Trophoblast cell (in vitro differentiated cells and primary cell): ENCODE data around the gene SERPINI2.

Experiments used
- DNase-seq, 2 donors: peaks; one replicate each; pipeline ENCODE4 v3.0.0-alpha.2; 2016
- H2AFZ ChIP-seq: 2 replicates; pipeline ENCODE4 v1.6.1; 2013; ENCODE audit warnings: low read length, moderate library complexity, mild to moderate bottlenecking; ENCODE audit not compliant: insufficient read depth, poor library complexity
- H2AK5ac ChIP-seq: 2 replicates; pipeline ENCODE4 v1.6.1; 2013; ENCODE audit warnings: mild to moderate bottlenecking, low read length
- H2BK120ac ChIP-seq: 2 replicates; pipeline ENCODE4 v1.6.1; 2013; ENCODE audit warnings: low read length, mild to moderate bottlenecking, moderate library complexity; ENCODE audit not compliant: insufficient read depth, poor library complexity
- H2BK12ac ChIP-seq: 2 replicates; pipeline ENCODE4 v1.6.1; 2013; ENCODE audit warnings: mild to moderate bottlenecking, low read length, moderate library complexity
- H2BK5ac ChIP-seq: 2 replicates; pipeline ENCODE4 v1.6.1; 2013; ENCODE audit warnings: low read length, low read depth, moderate library complexity, mild to moderate bottlenecking; ENCODE audit not compliant: poor library complexity
- H3K14ac ChIP-seq: 2 replicates; pipeline ENCODE4 v1.6.1; 2013; ENCODE audit warnings: mild to moderate bottlenecking, low read length
- H3K18ac ChIP-seq: 2 replicates; pipeline ENCODE4 v1.6.1; 2013; ENCODE audit warnings: mild to moderate bottlenecking, low read length
- H3K23ac ChIP-seq: 2 replicates; pipeline ENCODE4 v1.6.1; 2013; ENCODE audit warnings: low read length
- H3K27ac ChIP-seq: 2 replicates; pipeline ENCODE4 v1.5.1; 2013; ENCODE audit warnings: low read depth, mild to moderate bottlenecking, inconsistent platforms, low read length, moderate library complexity
- H3K27me3 ChIP-seq: 2 replicates; pipeline ENCODE4 v1.6.1; 2013; ENCODE audit warnings: inconsistent platforms, mild to moderate bottlenecking, low read length, moderate library complexity; ENCODE audit not compliant: insufficient read depth
- H3K36me3 ChIP-seq, 2 experiments: 1 replicate in 1 of 2; 2 replicates in 1 of 2; pipeline ENCODE4 v1.6.1; 2013; ENCODE audit warnings: low read length in 2 of 2, mild to moderate bottlenecking in 2 of 2, moderate library complexity in 1 of 2; ENCODE audit not compliant: insufficient read depth in 2 of 2, control insufficient read depth in 1 of 2
- H3K4ac ChIP-seq: 2 replicates; pipeline ENCODE4 v1.6.1; 2013; ENCODE audit warnings: low read depth, mild to moderate bottlenecking, low read length, moderate library complexity
- H3K4me1 ChIP-seq, 2 experiments: 1 replicate in 1 of 2; 2 replicates in 1 of 2; pipeline ENCODE4 v1.6.1; 2013; ENCODE audit warnings: low read length in 2 of 2, mild to moderate bottlenecking in 2 of 2, moderate library complexity in 1 of 2; ENCODE audit not compliant: insufficient read depth in 2 of 2, control insufficient read depth in 1 of 2
- H3K4me2 ChIP-seq: 2 replicates; pipeline ENCODE4 v1.6.1; 2013; ENCODE audit warnings: inconsistent platforms, mild to moderate bottlenecking, low read length, moderate library complexity
- H3K4me3 ChIP-seq: 2 replicates; pipeline ENCODE4 v1.5.1; 2013; ENCODE audit warnings: mild to moderate bottlenecking, low read depth, low read length, inconsistent platforms
- H3K79me1 ChIP-seq: one replicate; pipeline ENCODE4 v1.6.1; 2013; ENCODE audit warnings: low read length
- H3K79me2 ChIP-seq: 2 replicates; pipeline ENCODE4 v1.6.1; 2013; ENCODE audit warnings: low read length, mild to moderate bottlenecking; ENCODE audit not compliant: control insufficient read depth, insufficient read depth, poor library complexity
- H3K9ac ChIP-seq: 2 replicates; pipeline ENCODE4 v1.6.1; 2013; ENCODE audit warnings: mild to moderate bottlenecking, low read length
- H3K9me3 ChIP-seq: 2 replicates; pipeline ENCODE4 v1.6.1; 2013; ENCODE audit warnings: low read depth, mild to moderate bottlenecking, control low read depth, inconsistent platforms, low read length; ENCODE audit not compliant: insufficient read depth
- H4K12ac ChIP-seq: 2 replicates; pipeline ENCODE4 v1.6.1; 2013; ENCODE audit warnings: low read depth, mild to moderate bottlenecking, low read length, moderate library complexity
- H4K8ac ChIP-seq: 2 replicates; pipeline ENCODE4 v1.6.1; 2013; ENCODE audit warnings: low read depth, mild to moderate bottlenecking, low read length, moderate library complexity
- H4K91ac ChIP-seq: one replicate; pipeline ENCODE4 v1.6.1; 2013; ENCODE audit warnings: low read depth, mild to moderate bottlenecking, low read length, moderate library complexity
- WGBS: extraction: QIAGEN DNeasy Blood & Tissue Kit; methylation state at CpG from one replicate; pipeline ENCODE4 v1.1.7; 2013; ENCODE audit warnings: missing lambda C conversion rate; ENCODE audit not compliant: insufficient read length, insufficient coverage; ENCODE audit errors: extremely low coverage; 5-methylcytosine and 5-hydroxymethylcytosine counted together

The SERPINI2 gene

GRCh38 chr3:167491621-167492020 lies 17.8 kb upstream of the SERPINI2 start:
- no peak overlapping the region for H2BK5ac ChIP-seq
- no peak overlapping the region for H3K27ac ChIP-seq
- no peak overlapping the region for H3K4ac ChIP-seq
- no peaks in the 10 kb centered on the region for H3K27me3 ChIP-seq
- H3K14ac ChIP-seq, result no peak overlapping the region
- no peak overlapping the region for H2BK120ac ChIP-seq
- H3K79me1 ChIP-seq, result no peaks in the 10 kb centered on the region
- H3K18ac ChIP-seq, result no peak overlapping the region
- H3K36me3 ChIP-seq, result no peaks in the 10 kb centered on the region
- no peak overlapping the region for H4K8ac ChIP-seq
- no peaks in the 10 kb centered on the region for H3K79me2 ChIP-seq
- H2AK5ac ChIP-seq, result no peak overlapping the region
- H3K9ac ChIP-seq, result no peak overlapping the region
- no peak overlapping the region for H4K12ac ChIP-seq
- no peak for DNase-seq
- H3K9me3 ChIP-seq, result no peaks in the 10 kb centered on the region
- H3K4me1 ChIP-seq, result no peaks in the 10 kb centered on the region
- H3K23ac ChIP-seq, result no peak overlapping the region
- H2BK12ac ChIP-seq, result no peak overlapping the region
- no peak overlapping the region for H3K4me3 ChIP-seq
- no peak overlapping the region for H4K91ac ChIP-seq
- no peak overlapping the region for H3K4me2 ChIP-seq
- H2AFZ ChIP-seq, result no peak overlapping the region

DNA sequence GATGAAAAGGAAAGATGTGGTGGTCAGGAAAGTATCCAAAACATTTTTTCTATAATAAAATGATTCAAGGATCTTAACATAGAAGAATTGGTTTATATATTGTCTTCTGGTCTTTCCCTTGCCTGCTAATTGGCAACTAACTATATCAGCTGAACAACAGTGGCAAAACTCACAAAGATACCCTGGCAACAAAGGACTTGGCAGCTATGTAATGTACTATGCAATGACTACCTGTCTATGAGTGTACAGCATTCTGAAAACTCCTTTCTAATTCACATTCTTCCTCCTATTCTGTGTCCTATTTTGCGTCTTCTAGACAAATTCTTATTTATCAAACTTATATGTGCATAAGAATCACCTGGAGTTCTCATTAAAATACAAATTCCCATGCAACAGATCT lies 15.7 kb upstream of the SERPINI2 start:
- H3K79me2 ChIP-seq, result no peaks in the 10 kb centered on the region
- no peak overlapping the region for H4K12ac ChIP-seq
- H3K23ac ChIP-seq, result no peak overlapping the region
- no peak overlapping the region for H2AK5ac ChIP-seq
- no peak overlapping the region for H4K91ac ChIP-seq
- H2AFZ ChIP-seq, result no peak overlapping the region
- no peaks in the 10 kb centered on the region for H3K36me3 ChIP-seq
- no peak overlapping the region for H2BK5ac ChIP-seq
- H3K4me1 ChIP-seq, result no peaks in the 10 kb centered on the region
- H3K4ac ChIP-seq, result no peak overlapping the region
- H2BK120ac ChIP-seq, result no peak overlapping the region
- no CpG with 5 or more reads among the region's 1 CpG for WGBS
- H3K27ac ChIP-seq, result no peak overlapping the region
- no peak overlapping the region for H3K18ac ChIP-seq
- no peak overlapping the region for H3K14ac ChIP-seq
- no peak overlapping the region for H2BK12ac ChIP-seq
- H3K27me3 ChIP-seq, result no peaks in the 10 kb centered on the region
- no peak overlapping the region for H3K4me2 ChIP-seq
- H4K8ac ChIP-seq, result no peak overlapping the region
- no peaks in the 10 kb centered on the region for H3K9me3 ChIP-seq
- no peaks in the 10 kb centered on the region for H3K79me1 ChIP-seq
- H3K9ac ChIP-seq, result no peak overlapping the region
- DNase-seq, result no peak
- no peak overlapping the region for H3K4me3 ChIP-seq

DNA sequence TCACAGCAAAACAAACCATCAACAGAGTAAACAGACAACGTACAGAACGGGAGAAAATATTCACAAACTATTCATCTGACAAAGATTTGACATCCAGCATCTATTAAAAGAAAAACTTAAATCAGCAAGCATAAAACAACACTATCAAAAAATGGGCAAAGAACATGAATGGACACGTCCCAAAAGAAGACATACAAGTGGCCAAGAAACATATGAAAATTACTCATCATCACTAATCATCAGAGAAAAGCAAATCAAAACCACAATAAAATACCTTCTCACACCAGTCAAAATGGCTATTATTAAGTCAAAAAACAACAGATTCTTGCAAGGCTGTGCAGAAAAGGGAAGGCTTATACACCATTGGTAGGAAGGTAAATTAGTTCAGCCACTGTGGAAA lies 13.7 kb upstream of the SERPINI2 start:
- Histone ChIP-seq H2AFZ (no peak overlapping the region), H3K14ac (no peak overlapping the region), H3K9ac (no peak overlapping the region), H2BK120ac (no peak overlapping the region), H3K27ac (no peak overlapping the region), H3K4ac (no peak overlapping the region), H4K8ac (no peak overlapping the region), H4K91ac (no peak overlapping the region), H3K23ac (no peak overlapping the region), H3K79me2 (no peaks in the 10 kb centered on the region), H2AK5ac (no peak overlapping the region), H3K79me1 (no peaks in the 10 kb centered on the region), H3K4me2 (no peak overlapping the region), H4K12ac (no peak overlapping the region), H2BK12ac (no peak overlapping the region), H3K36me3 (no peaks in the 10 kb centered on the region), H3K27me3 (no peaks in the 10 kb centered on the region), H3K4me3 (no peak overlapping the region), H3K9me3 (no peaks in the 10 kb centered on the region), H2BK5ac (no peak overlapping the region), H3K18ac (no peak overlapping the region), H3K4me1 (no peaks in the 10 kb centered on the region)
- no peak for DNase-seq
- WGBS, result no CpG with 5 or more reads among the region's 3 CpGs

DNA sequence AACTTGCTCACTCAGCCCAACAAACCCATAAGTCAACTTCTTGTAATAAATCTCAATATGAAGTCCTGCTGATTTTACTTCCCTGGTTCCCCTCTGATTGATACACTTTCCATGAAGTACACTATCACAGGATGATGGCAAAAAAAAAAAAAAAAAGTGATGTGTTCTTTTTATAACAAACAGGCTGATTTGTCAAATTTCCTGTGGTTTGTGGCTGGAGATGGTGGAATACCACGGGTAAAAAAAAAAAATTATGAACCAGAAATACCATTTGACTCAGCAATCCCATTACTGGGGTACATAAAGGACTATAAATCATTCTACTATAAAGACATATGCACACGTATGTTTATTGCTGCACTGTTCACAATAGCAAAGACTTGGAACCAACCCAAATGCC lies 10.7 kb upstream of the SERPINI2 start:
- H2BK5ac ChIP-seq, result no peak overlapping the region
- H4K12ac ChIP-seq, result no peak overlapping the region
- no peak overlapping the region for H3K4me2 ChIP-seq
- no peak overlapping the region for H2AFZ ChIP-seq
- no peak overlapping the region for H2BK120ac ChIP-seq
- no peaks in the 10 kb centered on the region for H3K4me1 ChIP-seq
- no peak for DNase-seq
- H3K4ac ChIP-seq, result no peak overlapping the region
- H3K9ac ChIP-seq, result no peak overlapping the region
- no peak overlapping the region for H4K91ac ChIP-seq
- no peak overlapping the region for H3K27ac ChIP-seq
- no peak overlapping the region for H3K4me3 ChIP-seq
- no peak overlapping the region for H3K23ac ChIP-seq
- H2BK12ac ChIP-seq, result no peak overlapping the region
- no CpG with 5 or more reads among the region's 2 CpGs for WGBS
- no peaks in the 10 kb centered on the region for H3K36me3 ChIP-seq
- H4K8ac ChIP-seq, result no peak overlapping the region
- no peaks in the 10 kb centered on the region for H3K27me3 ChIP-seq
- H3K14ac ChIP-seq, result no peak overlapping the region
- no peak overlapping the region for H3K18ac ChIP-seq
- H3K79me1 ChIP-seq, result no peaks in the 10 kb centered on the region
- H3K79me2 ChIP-seq, result no peaks in the 10 kb centered on the region
- H3K9me3 ChIP-seq, result no peaks in the 10 kb centered on the region
- H2AK5ac ChIP-seq, result no peak overlapping the region
